ENCODE results near the gene CYP4F2.
"Not testable (repeated sequence)": the region's sequence is repeated elsewhere in the genome, so short reads cannot be mapped to it uniquely, and the experiment has no call there.

The CYP4F2 gene

GRCh38 chr19:15893477-15893876 is 4.4 kb downstream of the CYP4F2 start:
- H3K4me3 ChIP-seq (ENCODE audit: low read depth in 1 of 2, low read length in 2 of 2): no peak overlapping the region
- H3K9ac ChIP-seq (ENCODE audit: low read depth, low read length): no peak overlapping the region
- H3K36me3 ChIP-seq (ENCODE audit: insufficient read depth, low read length): no peaks in the 10 kb centered on the region
- no peak overlapping the region for H2AFZ ChIP-seq (ENCODE audit: low read depth, low read length)
- H3K27ac ChIP-seq (ENCODE audit: low read length): no peak overlapping the region
- no peaks in the 10 kb centered on the region for H4K20me1 ChIP-seq (ENCODE audit: insufficient read depth, low read length)
- no peaks in the 10 kb centered on the region for H3K4me1 ChIP-seq (ENCODE audit: insufficient read depth, low read length)
- no peak for DNase-seq
- H3K79me2 ChIP-seq (ENCODE audit: insufficient read depth, low read length): no peaks in the 10 kb centered on the region
- H3K27me3 ChIP-seq (ENCODE audit: insufficient read depth, low read length, poor library complexity): no peaks in the 10 kb centered on the region
- no peak for ATAC-seq (ENCODE audit: insufficient read depth, low read depth)
- no peaks in the 10 kb centered on the region for H3K9me3 ChIP-seq (ENCODE audit: insufficient read depth, low read length, severe bottlenecking)
- no peak overlapping the region for H3K4me2 ChIP-seq (ENCODE audit: insufficient read depth, low read length)
- TF ChIP-seq EZH2 (IDR thresholded peaks at IDR 0.05; ENCODE audit: borderline replicate concordance, low read depth, low read length, severe bottlenecking): no peak
- TF ChIP-seq CTCF (IDR thresholded peaks at IDR 0.05; ENCODE audit: borderline replicate concordance, extremely low read depth, low read length, poor library complexity, severe bottlenecking): no peak

- H3K27ac ChIP-seq (ENCODE audit: low read length): no peak overlapping the region
- H3K9me3 ChIP-seq (ENCODE audit: insufficient read depth, low read length, severe bottlenecking): no peaks in the 10 kb centered on the region
- DNase-seq (no peak), ATAC-seq (ENCODE audit: insufficient read depth, low read depth) (no peak)
- H4K20me1 ChIP-seq (ENCODE audit: insufficient read depth, low read length): no peaks in the 10 kb centered on the region
- no peak overlapping the region for H2AFZ ChIP-seq (ENCODE audit: low read depth, low read length)
- TF ChIP-seq CTCF (IDR thresholded peaks at IDR 0.05; ENCODE audit: borderline replicate concordance, extremely low read depth, low read length, poor library complexity, severe bottlenecking): no peak
- no peak for TF ChIP-seq EZH2 (IDR thresholded peaks at IDR 0.05; ENCODE audit: borderline replicate concordance, low read depth, low read length, severe bottlenecking)
- no peaks in the 10 kb centered on the region for H3K27me3 ChIP-seq (ENCODE audit: insufficient read depth, low read length, poor library complexity)
- H3K4me3 ChIP-seq (ENCODE audit: low read depth in 1 of 2, low read length in 2 of 2): no peak overlapping the region
- H3K4me1 ChIP-seq (ENCODE audit: insufficient read depth, low read length): no peaks in the 10 kb centered on the region
- H3K9ac ChIP-seq (ENCODE audit: low read depth, low read length): no peak overlapping the region
- no peak overlapping the region for H3K4me2 ChIP-seq (ENCODE audit: insufficient read depth, low read length)
- no peaks in the 10 kb centered on the region for H3K36me3 ChIP-seq (ENCODE audit: insufficient read depth, low read length)
- no peaks in the 10 kb centered on the region for H3K79me2 ChIP-seq (ENCODE audit: insufficient read depth, low read length)
Measured at GRCh38 chr19:15892012-15892411, 5.9 kb downstream of the CYP4F2 start.

GRCh38 chr19:15891434-15891833 is 6.4 kb downstream of the CYP4F2 start:
- no peaks in the 10 kb centered on the region for H3K4me1 ChIP-seq (ENCODE audit: insufficient read depth, low read length)
- no peak for TF ChIP-seq CTCF (IDR thresholded peaks at IDR 0.05; ENCODE audit: borderline replicate concordance, extremely low read depth, low read length, poor library complexity, severe bottlenecking)
- TF ChIP-seq EZH2 (IDR thresholded peaks at IDR 0.05; ENCODE audit: borderline replicate concordance, low read depth, low read length, severe bottlenecking): no peak
- H3K36me3 ChIP-seq (ENCODE audit: insufficient read depth, low read length): no peaks in the 10 kb centered on the region
- H3K27me3 ChIP-seq (ENCODE audit: insufficient read depth, low read length, poor library complexity): no peaks in the 10 kb centered on the region
- DNase-seq (no peak), ATAC-seq (ENCODE audit: insufficient read depth, low read depth) (no peak)
- no peaks in the 10 kb centered on the region for H4K20me1 ChIP-seq (ENCODE audit: insufficient read depth, low read length)
- no peaks in the 10 kb centered on the region for H3K9me3 ChIP-seq (ENCODE audit: insufficient read depth, low read length, severe bottlenecking)
- H2AFZ ChIP-seq (ENCODE audit: low read depth, low read length): no peak overlapping the region
- no peak overlapping the region for H3K4me3 ChIP-seq (ENCODE audit: low read depth in 1 of 2, low read length in 2 of 2)
- H3K27ac ChIP-seq (ENCODE audit: low read length): no peak overlapping the region
- no peak overlapping the region for H3K9ac ChIP-seq (ENCODE audit: low read depth, low read length)
- H3K4me2 ChIP-seq (ENCODE audit: insufficient read depth, low read length): no peak overlapping the region
- H3K79me2 ChIP-seq (ENCODE audit: insufficient read depth, low read length): no peaks in the 10 kb centered on the region

- not testable (repeated sequence) for H3K27ac ChIP-seq (ENCODE audit: low read length); H3K27me3 ChIP-seq (ENCODE audit: insufficient read depth, low read length, poor library complexity); H3K9ac ChIP-seq (ENCODE audit: low read depth, low read length); H3K4me1 ChIP-seq (ENCODE audit: insufficient read depth, low read length); H3K4me3 ChIP-seq (ENCODE audit: low read depth in 1 of 2, low read length in 2 of 2); H2AFZ ChIP-seq (ENCODE audit: low read depth, low read length); H3K4me2 ChIP-seq (ENCODE audit: insufficient read depth, low read length); ATAC-seq (ENCODE audit: insufficient read depth, low read depth); H4K20me1 ChIP-seq (ENCODE audit: insufficient read depth, low read length); H3K79me2 ChIP-seq (ENCODE audit: insufficient read depth, low read length); H3K36me3 ChIP-seq (ENCODE audit: insufficient read depth, low read length); DNase-seq; H3K9me3 ChIP-seq (ENCODE audit: insufficient read depth, low read length, severe bottlenecking)
Measured at GRCh38 chr19:15889339-15889738, 8.5 kb downstream of the CYP4F2 start.

Data from DND-41 (cell line).